Ovary (tissue), 3 donors: ENCODE results near the gene FIZ1.

ENCODE experiments used
- CTCF ChIP-seq, 3 donors: fragments of 450-650 bp in 2 of 3; fragments of 200-600 bp in 1 of 3; IDR thresholded peaks; one replicate each; pipeline versions ENCODE4 v1.5.1 to v1.8.0; 2016 to 2022; ENCODE audit warnings: antibody characterized with exemption in 3 of 3, mild to moderate bottlenecking in 1 of 3
- EP300 ChIP-seq: sonication (generic); formaldehyde crosslinking; IDR thresholded peaks from one replicate; pipeline ENCODE4 v1.6.1; 2017; ENCODE audit warnings: antibody characterized with exemption
- POLR2A ChIP-seq: fragments of 450-650 bp; IDR thresholded peaks from one replicate; pipeline ENCODE4 v1.6.1; 2017; ENCODE audit warnings: antibody characterized with exemption, mild to moderate bottlenecking, moderate library complexity
- donor health status: DM: no; HTN: no; CAD: no.

- no peak for TF ChIP-seq CTCF (IDR thresholded peaks at IDR 0.05)
- TF ChIP-seq EP300, result no peak
- TF ChIP-seq POLR2A, result no peak
These were observed 22.4 kb upstream of the FIZ1 start for GRCh38 chr19:55621673-55622231.
